HepG2 (cell line): Measurements from ENCODE around the gene GDAP1L1. TPM values are rescaled to one million over a fixed set of nuclear protein-coding genes. Genes with fewer than 3 reads are reported as not detected.

Experiments used
- ATAC-seq: fragments of 200-7000 bp; cut with Tn5 transposase; 3 replicates; pipeline ENCODE4 v1.9.1; 2020; ENCODE audit warnings: mild to moderate bottlenecking, moderate library complexity
- BruUV-seq: library from RNA; stranded (reverse); fragments of 400-500 nt; replicated peaks from 2 replicates; lab custom pipeline; 2021; lab: Mats Ljungman, UMichigan
- CTCF ChIA-PET: fragments of 300-600 bp; formaldehyde crosslinking; extraction: SDS; loops from one replicate; lab custom pipeline; 2021; ENCODE audit warnings: low total read pairs, inconsistent platforms, low intra/inter-chr PET ratio; lab: Yijun Ruan, JAX
- POLR2A ChIA-PET: fragments of 350-600 bp; sonication (Branson Sonifier 250); formaldehyde crosslinking; loops from one replicate; lab custom pipeline; 2020; ENCODE audit warnings: antibody characterized with exemption, inconsistent platforms; lab: Yijun Ruan, JAX
- DNase-seq: peaks from one replicate; pipeline ENCODE4 v3.0.0-alpha.2; 2015; ENCODE audit warnings: low spot score
- FAIRE-seq: peaks from 3 replicates; lab custom pipeline; 2011; peaks lifted over from hg19 to GRCh38; lab: Jason Lieb, UNC
- H2AFZ ChIP-seq: one replicate; pipeline ENCODE4 v1.6.1; 2011; ENCODE audit warnings: low read length, inconsistent platforms
- H3K27ac ChIP-seq: fragments of 300-600 bp; 3 replicates; pipeline ENCODE4 v1.8.0; 2011; ENCODE audit warnings: mixed run types, mild to moderate bottlenecking, mixed read lengths, low read length, inconsistent platforms; ENCODE audit not compliant: insufficient read depth; ENCODE audit errors: extremely low read length
- H3K27me3 ChIP-seq, 2 experiments: fragments of 200-600 bp in 1 of 2; 2 replicates in 1 of 2; 3 replicates in 1 of 2; pipeline versions ENCODE4 v1.6.0 to v1.8.0; 2011; ENCODE audit warnings: low read length in 2 of 2, mild to moderate bottlenecking in 2 of 2, moderate library complexity in 2 of 2, inconsistent platforms in 1 of 2; ENCODE audit not compliant: insufficient read depth in 2 of 2, control insufficient read depth in 1 of 2
- H3K36me3 ChIP-seq, 2 experiments: fragments of 200-600 bp in 1 of 2; replicated peaks in 1 of 2; 2 replicates in 1 of 2; 3 replicates in 1 of 2; pipeline versions ENCODE4 v1.5.1 to v1.8.0; 2011; ENCODE audit warnings: low read length in 2 of 2, inconsistent platforms in 1 of 2; ENCODE audit not compliant: insufficient read depth in 2 of 2, control insufficient read depth in 1 of 2
- H3K4me1 ChIP-seq: 2 replicates; pipeline ENCODE4 v1.5.1; 2012; ENCODE audit warnings: low read length, inconsistent platforms; ENCODE audit not compliant: insufficient read depth
- H3K4me2 ChIP-seq: 2 replicates; pipeline ENCODE4 v1.6.0; 2011; ENCODE audit warnings: low read depth, low read length, inconsistent platforms
- H3K4me3 ChIP-seq, 3 experiments: fragments of 200-600 bp in 1 of 3; sonication (generic), shearing (Covaris generic) in 1 of 3; replicated peaks in 1 of 3; 2 replicates each; pipeline ENCODE4 v1.5.1; 2011 to 2016; ENCODE audit warnings: low read length in 3 of 3, inconsistent platforms in 2 of 3, low read depth in 2 of 3, mild to moderate bottlenecking in 2 of 3, control low read depth in 1 of 3, mixed read lengths in 1 of 3; ENCODE audit not compliant: insufficient read depth in 1 of 3
- H3K79me2 ChIP-seq: one replicate; pipeline ENCODE4 v1.6.1; 2011; ENCODE audit warnings: low read length, inconsistent platforms; ENCODE audit not compliant: insufficient read depth
- H3K9ac ChIP-seq: 2 replicates; pipeline ENCODE4 v1.6.0; 2011; ENCODE audit warnings: mild to moderate bottlenecking, low read depth, low read length, inconsistent platforms; ENCODE audit not compliant: insufficient read depth
- H3K9me3 ChIP-seq: 2 replicates; pipeline ENCODE4 v1.5.1; 2012; ENCODE audit warnings: mild to moderate bottlenecking, low read length
- H4K20me1 ChIP-seq: 2 replicates; pipeline ENCODE4 v1.6.0; 2011; ENCODE audit warnings: inconsistent platforms, mild to moderate bottlenecking, low read length, moderate library complexity; ENCODE audit not compliant: insufficient read depth
- CREM ChIP-seq, 2 experiments: sonication (generic) in 1 of 2; formaldehyde crosslinking in 1 of 2; IDR thresholded peaks; 2 replicates each; pipeline versions ENCODE4 v1.4.0 to v1.6.1; 2016 to 2020; ENCODE audit warnings: antibody characterized with exemption in 1 of 2, mild to moderate bottlenecking in 1 of 2, missing genetic modification reagents in 1 of 2
- HIVEP1 ChIP-seq: sonication (generic); formaldehyde crosslinking; IDR thresholded peaks from 2 replicates; pipeline ENCODE4 v1.4.0; 2020; ENCODE audit warnings: mild to moderate bottlenecking, missing genetic modification reagents
- TSC22D2 ChIP-seq: sonication (generic); formaldehyde crosslinking; IDR thresholded peaks from 2 replicates; pipeline ENCODE4 v1.5.1; 2020; ENCODE audit warnings: missing genetic modification reagents, mild to moderate bottlenecking, borderline replicate concordance
- ZBTB20 ChIP-seq: sonication (generic); formaldehyde crosslinking; IDR thresholded peaks from 2 replicates; pipeline ENCODE4 v1.8.1; 2023; ENCODE audit warnings: missing genetic modification reagents, low read depth, mild to moderate bottlenecking, borderline replicate concordance
- ZNF33B ChIP-seq: sonication (generic); formaldehyde crosslinking; IDR thresholded peaks from 2 replicates; pipeline ENCODE4 v1.5.1; 2020; ENCODE audit warnings: mild to moderate bottlenecking, missing genetic modification reagents
- ZNF761 ChIP-seq: sonication (generic); formaldehyde crosslinking; conservative IDR thresholded peaks from 2 replicates; pipeline ENCODE4 v1.4.0; 2020; ENCODE audit warnings: mild to moderate bottlenecking, missing genetic modification reagents
- WGBS: methylation state at CpG from one replicate; pipeline ENCODE4 v1.1.6; 2017; ENCODE audit warnings: low lambda C conversion rate; 5-methylcytosine and 5-hydroxymethylcytosine counted together
- in situ Hi-C: cut with HindIII; loops from 2 replicates; pipeline ENCODE4 v1.10.0; 2017; ENCODE audit warnings: low pct_unique_long_range_greater_than_20kb; ENCODE audit not compliant: extremely low pct_ligation_motif_present
- intact Hi-C: fragments of 100-400 bp; cut with micrococcal nuclease; formaldehyde crosslinking; loops from one replicate; pipeline ENCODE4 v1.10.0; 2022; ENCODE audit not compliant: unreplicated experiment
- polyA plus RNA-seq, 8 experiments: library from polyadenylated mRNA; depleted of rRNA in 3 of 8; stranded (reverse) in 7 of 8; unstranded in 1 of 8; fragments of >200 nt; fragmentation: Illumina TruSeq in 4 of 8; extraction: Trizol in 4 of 8; gene quantifications; 2 replicates each; pipeline versions ENCODE4 v1.2.1 to v1.2.3, GENCODE V29; 2011 to 2016; ENCODE audit warnings: low read depth in 4 of 8, missing spikeins in 1 of 8, mixed read lengths in 1 of 8; ENCODE audit not compliant: insufficient read depth in 1 of 8
- total RNA-seq, 5 experiments: library from RNA; depleted of rRNA; stranded (reverse); fragments of >200 nt; fragmentation: Illumina TruSeq; extraction: Trizol; gene quantifications; 2 replicates each; pipeline ENCODE4 v1.2.3, GENCODE V29; 2016; ENCODE audit warnings: low read depth in 1 of 5
- TF ChIP-seq, protein P1 (sequence below): sonication (generic); formaldehyde crosslinking; IDR thresholded peaks from 2 replicates; pipeline ENCODE4 v1.4.0; 2020; ENCODE audit warnings: missing genetic modification reagents, borderline replicate concordance
- TF ChIP-seq, protein P2 (sequence below), 2 experiments: sonication (generic) in 1 of 2; formaldehyde crosslinking in 1 of 2; IDR thresholded peaks; 2 replicates each; pipeline versions ENCODE4 v1.4.0 to v1.6.1; 2016 to 2020; ENCODE audit warnings: borderline replicate concordance in 1 of 2, low read depth in 1 of 2, mild to moderate bottlenecking in 1 of 2, missing genetic modification reagents in 1 of 2
- TF ChIP-seq, protein P3 (sequence below): sonication (generic); formaldehyde crosslinking; IDR thresholded peaks from 2 replicates; pipeline ENCODE4 v1.9.0; 2022; ENCODE audit warnings: missing genetic modification reagents, mild to moderate bottlenecking, borderline replicate concordance
- TF ChIP-seq, protein P4 (sequence below): sonication (generic); formaldehyde crosslinking; IDR thresholded peaks from 2 replicates; pipeline ENCODE4 v1.5.0; 2020; ENCODE audit warnings: missing genetic modification reagents

GDAP1L1 gene
- total and polyA plus RNA-seq, 2 of the 13 experiments (the other 11 are each of a cell fraction or from before 2014, with no cell fraction given): 0.04 TPM; not detected in 1

DNA sequence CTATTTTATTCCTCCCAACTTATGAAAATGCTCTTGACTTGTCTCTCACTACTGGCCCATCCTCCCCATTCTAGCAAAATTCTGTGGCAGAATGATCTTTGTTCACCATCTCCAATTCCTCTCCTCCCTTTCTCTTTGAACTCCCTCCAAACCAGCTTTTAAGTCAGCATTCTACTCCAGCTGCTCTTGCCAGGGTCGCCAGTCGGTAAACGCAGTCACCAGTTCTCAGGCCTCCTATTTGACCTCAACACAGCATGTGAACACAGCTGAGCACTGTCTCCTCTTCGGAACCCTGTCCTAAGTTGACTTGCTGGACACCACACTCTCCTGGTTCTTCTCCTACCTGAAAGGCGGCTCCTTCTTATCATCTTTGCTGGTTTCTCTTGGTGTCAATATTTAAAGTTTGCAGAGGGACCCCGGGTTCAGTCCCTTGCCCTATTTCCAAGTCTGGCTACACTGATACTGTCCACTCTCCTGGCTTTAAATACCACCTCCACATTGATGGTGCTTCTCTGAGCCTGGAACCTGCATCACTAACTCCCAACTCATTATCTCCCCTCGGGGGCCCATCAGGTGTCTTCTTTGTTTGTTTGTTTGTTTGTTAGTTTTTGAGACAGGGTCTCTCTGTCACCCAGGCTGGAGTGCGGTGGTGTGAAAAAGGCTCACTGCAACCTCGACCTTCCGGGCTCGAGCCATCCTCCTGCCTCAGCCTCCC lies 27.4 kb downstream of the GDAP1L1 start:
- ATAC-seq: peak; percentile 93
- TF ChIP-seq TSC22D2 (CRISPR knock-in tag) (no peak), HIVEP1 (CRISPR knock-in tag) (peak; percentile 49; the same call in 1 of the 2 replicates), ZNF33B (0 out of 2 replicates have a peak, but pooled peaks have one; percentile 58), ZNF761 (CRISPR knock-in tag) (0 out of 2 replicates have a peak, but pooled peaks have one; percentile 52), ZBTB20 (CRISPR knock-in tag) (0 out of 2 replicates have a peak, but pooled peaks have one; percentile 39), CREM (IDR thresholded peaks at IDR 0.05) (peak; percentile 77; the same call in 1 of the 2 replicates), CREM (CRISPR knock-in tag; IDR thresholded peaks at IDR 0.05) (no peak)
- TF ChIP-seq, protein P1, sequence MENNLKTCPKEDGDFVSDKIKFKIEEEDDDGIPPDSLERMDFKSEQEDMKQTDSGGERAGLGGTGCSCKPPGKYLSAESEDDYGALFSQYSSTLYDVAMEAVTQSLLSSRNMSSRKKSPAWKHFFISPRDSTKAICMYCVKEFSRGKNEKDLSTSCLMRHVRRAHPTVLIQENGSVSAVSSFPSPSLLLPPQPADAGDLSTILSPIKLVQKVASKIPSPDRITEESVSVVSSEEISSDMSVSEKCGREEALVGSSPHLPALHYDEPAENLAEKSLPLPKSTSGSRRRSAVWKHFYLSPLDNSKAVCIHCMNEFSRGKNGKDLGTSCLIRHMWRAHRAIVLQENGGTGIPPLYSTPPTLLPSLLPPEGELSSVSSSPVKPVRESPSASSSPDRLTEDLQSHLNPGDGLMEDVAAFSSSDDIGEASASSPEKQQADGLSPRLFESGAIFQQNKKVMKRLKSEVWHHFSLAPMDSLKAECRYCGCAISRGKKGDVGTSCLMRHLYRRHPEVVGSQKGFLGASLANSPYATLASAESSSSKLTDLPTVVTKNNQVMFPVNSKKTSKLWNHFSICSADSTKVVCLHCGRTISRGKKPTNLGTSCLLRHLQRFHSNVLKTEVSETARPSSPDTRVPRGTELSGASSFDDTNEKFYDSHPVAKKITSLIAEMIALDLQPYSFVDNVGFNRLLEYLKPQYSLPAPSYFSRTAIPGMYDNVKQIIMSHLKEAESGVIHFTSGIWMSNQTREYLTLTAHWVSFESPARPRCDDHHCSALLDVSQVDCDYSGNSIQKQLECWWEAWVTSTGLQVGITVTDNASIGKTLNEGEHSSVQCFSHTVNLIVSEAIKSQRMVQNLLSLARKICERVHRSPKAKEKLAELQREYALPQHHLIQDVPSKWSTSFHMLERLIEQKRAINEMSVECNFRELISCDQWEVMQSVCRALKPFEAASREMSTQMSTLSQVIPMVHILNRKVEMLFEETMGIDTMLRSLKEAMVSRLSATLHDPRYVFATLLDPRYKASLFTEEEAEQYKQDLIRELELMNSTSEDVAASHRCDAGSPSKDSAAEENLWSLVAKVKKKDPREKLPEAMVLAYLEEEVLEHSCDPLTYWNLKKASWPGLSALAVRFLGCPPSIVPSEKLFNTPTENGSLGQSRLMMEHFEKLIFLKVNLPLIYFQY: no peak
- TF ChIP-seq, protein P2, sequence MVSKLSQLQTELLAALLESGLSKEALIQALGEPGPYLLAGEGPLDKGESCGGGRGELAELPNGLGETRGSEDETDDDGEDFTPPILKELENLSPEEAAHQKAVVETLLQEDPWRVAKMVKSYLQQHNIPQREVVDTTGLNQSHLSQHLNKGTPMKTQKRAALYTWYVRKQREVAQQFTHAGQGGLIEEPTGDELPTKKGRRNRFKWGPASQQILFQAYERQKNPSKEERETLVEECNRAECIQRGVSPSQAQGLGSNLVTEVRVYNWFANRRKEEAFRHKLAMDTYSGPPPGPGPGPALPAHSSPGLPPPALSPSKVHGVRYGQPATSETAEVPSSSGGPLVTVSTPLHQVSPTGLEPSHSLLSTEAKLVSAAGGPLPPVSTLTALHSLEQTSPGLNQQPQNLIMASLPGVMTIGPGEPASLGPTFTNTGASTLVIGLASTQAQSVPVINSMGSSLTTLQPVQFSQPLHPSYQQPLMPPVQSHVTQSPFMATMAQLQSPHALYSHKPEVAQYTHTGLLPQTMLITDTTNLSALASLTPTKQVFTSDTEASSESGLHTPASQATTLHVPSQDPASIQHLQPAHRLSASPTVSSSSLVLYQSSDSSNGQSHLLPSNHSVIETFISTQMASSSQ (IDR thresholded peaks at IDR 0.05; ENCODE audit: low read depth): no peak
- TF ChIP-seq, protein P2 (CRISPR knock-in tag; IDR thresholded peaks at IDR 0.05; ENCODE audit: borderline replicate concordance): peak; percentile 43; the same call in 1 of the 2 replicates
- TF ChIP-seq, protein P3, sequence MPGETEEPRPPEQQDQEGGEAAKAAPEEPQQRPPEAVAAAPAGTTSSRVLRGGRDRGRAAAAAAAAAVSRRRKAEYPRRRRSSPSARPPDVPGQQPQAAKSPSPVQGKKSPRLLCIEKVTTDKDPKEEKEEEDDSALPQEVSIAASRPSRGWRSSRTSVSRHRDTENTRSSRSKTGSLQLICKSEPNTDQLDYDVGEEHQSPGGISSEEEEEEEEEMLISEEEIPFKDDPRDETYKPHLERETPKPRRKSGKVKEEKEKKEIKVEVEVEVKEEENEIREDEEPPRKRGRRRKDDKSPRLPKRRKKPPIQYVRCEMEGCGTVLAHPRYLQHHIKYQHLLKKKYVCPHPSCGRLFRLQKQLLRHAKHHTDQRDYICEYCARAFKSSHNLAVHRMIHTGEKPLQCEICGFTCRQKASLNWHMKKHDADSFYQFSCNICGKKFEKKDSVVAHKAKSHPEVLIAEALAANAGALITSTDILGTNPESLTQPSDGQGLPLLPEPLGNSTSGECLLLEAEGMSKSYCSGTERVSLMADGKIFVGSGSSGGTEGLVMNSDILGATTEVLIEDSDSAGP (CRISPR knock-in tag): no peak
- TF ChIP-seq, protein P4, sequence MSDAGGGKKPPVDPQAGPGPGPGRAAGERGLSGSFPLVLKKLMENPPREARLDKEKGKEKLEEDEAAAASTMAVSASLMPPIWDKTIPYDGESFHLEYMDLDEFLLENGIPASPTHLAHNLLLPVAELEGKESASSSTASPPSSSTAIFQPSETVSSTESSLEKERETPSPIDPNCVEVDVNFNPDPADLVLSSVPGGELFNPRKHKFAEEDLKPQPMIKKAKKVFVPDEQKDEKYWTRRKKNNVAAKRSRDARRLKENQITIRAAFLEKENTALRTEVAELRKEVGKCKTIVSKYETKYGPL (CRISPR knock-in tag): no peak

More for the DNA sequence above, 27.4 kb downstream of the GDAP1L1 start:
- no peak overlapping the region for H2AFZ ChIP-seq
- in situ Hi-C loops: no loop called here
- H3K9ac ChIP-seq: peak overlapping the region; percentile 27
- BruUV-seq: no TSS peak
- H3K9me3 ChIP-seq: no peaks in the 10 kb centered on the region
- no peaks in the 10 kb centered on the region for H3K36me3 ChIP-seq
- peak overlapping the region in 1 of 3 experiments; percentile 3; a peak in 1 of 6 replicates for H3K4me3 ChIP-seq
- H3K27ac ChIP-seq: peak overlapping the region; percentile 42
- WGBS: 22% methylated on average over 11 of the region's 11 CpGs
- intact Hi-C loops: loop anchor here (1.0 kb wide), 1 partner anchor 8 kb away; no protein-coding TSS in a partner anchor
- peak; percentile 96 for DNase-seq
- H4K20me1 ChIP-seq: no peaks in the 10 kb centered on the region
- H3K4me2 ChIP-seq: peak overlapping the region; percentile 69
- ChIA-PET CTCF (no interaction called here), POLR2A (interaction anchor here (0.6 to 2.3 kb wide), 3 partner anchors 28 to 120 kb away, joined by 3 to 7 read pairs (median 6); partner anchors contain the start of gene FITM2)
- peaks cover 51% of the 10 kb centered on the region for H3K4me1 ChIP-seq
- no peaks in the 10 kb centered on the region for H3K27me3 ChIP-seq
- no peaks in the 10 kb centered on the region for H3K79me2 ChIP-seq
- peak; percentile 97 for FAIRE-seq
